ENCODE results near the gene ARL2BP. TPM values are rescaled to one million over a fixed set of nuclear protein-coding genes. Genes with fewer than 3 reads are reported as not detected.
"Not testable (repeated sequence)": the region's sequence is repeated elsewhere in the genome, so short reads cannot be mapped to it uniquely, and the experiment has no call there.

Gene ARL2BP
- polyA plus RNA-seq, 3 donors: 35.4 to 84.6 (median 84.0) TPM

- 80% methylated on average over 1 of the region's 5 CpGs for WGBS (ENCODE audit: insufficient coverage)
- Mint-ChIP-seq H3K27ac (peak overlapping the region in 1 of 7 donors; percentile 63), H3K4me3 (no peak overlapping the region), H3K36me3 (no peaks in the 10 kb centered on the region), H3K27me3 (ENCODE audit: low read depth in 3 of 3) (peaks cover 3 to 8% (median 5%) of the 10 kb centered on the region in 3 donors), H3K4me1 (peaks cover 48% of the 10 kb centered on the region), H3K9me3 (no peaks in the 10 kb centered on the region)
- TF ChIP-seq CTCF (IDR thresholded peaks at IDR 0.05): no peak
- H3K4me1 ChIP-seq (ENCODE audit: control insufficient read depth in 1 of 2, insufficient read depth in 2 of 2, low read length in 2 of 2): peaks cover 40 to 52% of the 10 kb centered on the region in 2 donors
- intact Hi-C loops (cut with micrococcal nuclease): no loop called here
- H3K27me3 ChIP-seq (ENCODE audit: control insufficient read depth in 2 of 2, insufficient read depth in 2 of 2, low read length in 2 of 2): no peaks in the 10 kb centered on the region
- no peak for DNase-seq
- no peaks in the 10 kb centered on the region for H3K36me3 ChIP-seq (replicated peaks in 1 of 2; ENCODE audit: control insufficient read depth in 1 of 2, insufficient read depth in 2 of 2, low read length in 2 of 2)
- H2AFZ ChIP-seq (ENCODE audit: insufficient read depth, low read depth, low read length, poor library complexity, severe bottlenecking): no peak overlapping the region
- no peak overlapping the region for H3K4me2 ChIP-seq (replicated peaks; ENCODE audit: extremely low read depth, low read length, poor library complexity, severe bottlenecking)
- H3K9ac ChIP-seq (ENCODE audit: insufficient read depth, low read length, poor library complexity, severe bottlenecking): no peak overlapping the region
- no peaks in the 10 kb centered on the region for H4K20me1 ChIP-seq (ENCODE audit: insufficient read depth, low read length)
- H3K4me3 ChIP-seq (replicated peaks in 1 of 3; ENCODE audit: low read depth in 2 of 3, low read length in 3 of 3): no peak overlapping the region
- H3K27ac ChIP-seq (ENCODE audit: low read depth in 1 of 2, low read length in 2 of 2): no peak overlapping the region
- H3K9me3 ChIP-seq (replicated peaks in 1 of 2; ENCODE audit: control insufficient read depth in 1 of 2, insufficient read depth in 1 of 2, low read length in 2 of 2): no peaks in the 10 kb centered on the region
- H3K79me2 ChIP-seq (ENCODE audit: insufficient read depth, low read length): no peaks in the 10 kb centered on the region
These were observed 28.8 kb downstream of the ARL2BP start for GRCh38 chr16:57273826-57274225.

- H3K36me3 ChIP-seq (replicated peaks in 1 of 2; ENCODE audit: control insufficient read depth in 1 of 2, insufficient read depth in 2 of 2, low read length in 2 of 2); H3K9me3 Mint-ChIP-seq; H3K9me3 ChIP-seq (replicated peaks in 1 of 2; ENCODE audit: control insufficient read depth in 1 of 2, insufficient read depth in 1 of 2, low read length in 2 of 2); H4K20me1 ChIP-seq (ENCODE audit: insufficient read depth, low read length); H3K4me2 ChIP-seq (replicated peaks; ENCODE audit: extremely low read depth, low read length, poor library complexity, severe bottlenecking); DNase-seq; H3K9ac ChIP-seq (ENCODE audit: insufficient read depth, low read length, poor library complexity, severe bottlenecking); H3K4me3 ChIP-seq (replicated peaks in 1 of 3; ENCODE audit: low read depth in 2 of 3, low read length in 3 of 3); H3K27me3 ChIP-seq (ENCODE audit: control insufficient read depth in 2 of 2, insufficient read depth in 2 of 2, low read length in 2 of 2); H3K79me2 ChIP-seq (ENCODE audit: insufficient read depth, low read length); H3K36me3 Mint-ChIP-seq; H3K27me3 Mint-ChIP-seq (ENCODE audit: low read depth in 3 of 3); intact Hi-C loops (cut with micrococcal nuclease): not testable (repeated sequence)
- peak overlapping the region; percentile 7 for H2AFZ ChIP-seq (ENCODE audit: insufficient read depth, low read depth, low read length, poor library complexity, severe bottlenecking)
- peak overlapping the region in 1 of 2 donors; percentile 88 for H3K4me3 Mint-ChIP-seq
- H3K4me1 ChIP-seq (ENCODE audit: control insufficient read depth in 1 of 2, insufficient read depth in 2 of 2, low read length in 2 of 2): peaks cover 40 to 57% of the 10 kb centered on the region in 2 donors
- 73% methylated on average over 2 of the region's 5 CpGs for WGBS (ENCODE audit: insufficient coverage)
- peaks cover 53% of the 10 kb centered on the region for H3K4me1 Mint-ChIP-seq
- H3K27ac ChIP-seq (ENCODE audit: low read depth in 1 of 2, low read length in 2 of 2): peak overlapping the region; percentile 32 to 65
- H3K27ac Mint-ChIP-seq: peak overlapping the region; percentile 1 to 76 (median 61)
These were observed 30.9 kb downstream of the ARL2BP start for GRCh38 chr16:57275946-57276345.

All from CD14-positive monocyte (primary cell).